GM18517 (cell line): ENCODE data around the gene SCNN1A.
"Not testable (repeated sequence)": the region's sequence is repeated elsewhere in the genome, so short reads cannot be mapped to it uniquely, and the experiment has no call there.

Experiments used
- ATAC-seq: cut with Tn5 transposase; IDR thresholded peaks from one replicate; pipeline ENCODE4 v1.9.1; 2021; ENCODE audit warnings: mild to moderate bottlenecking, moderate library complexity; ENCODE audit not compliant: unreplicated experiment

SCNN1A gene

GRCh38 chr12:6351622-6352021, 23.7 kb downstream of the SCNN1A start:
- ATAC-seq, result no peak

- no peak for ATAC-seq
Observed at GRCh38 chr12:6347367-6348338, 27.7 kb downstream of the SCNN1A start.

DNA sequence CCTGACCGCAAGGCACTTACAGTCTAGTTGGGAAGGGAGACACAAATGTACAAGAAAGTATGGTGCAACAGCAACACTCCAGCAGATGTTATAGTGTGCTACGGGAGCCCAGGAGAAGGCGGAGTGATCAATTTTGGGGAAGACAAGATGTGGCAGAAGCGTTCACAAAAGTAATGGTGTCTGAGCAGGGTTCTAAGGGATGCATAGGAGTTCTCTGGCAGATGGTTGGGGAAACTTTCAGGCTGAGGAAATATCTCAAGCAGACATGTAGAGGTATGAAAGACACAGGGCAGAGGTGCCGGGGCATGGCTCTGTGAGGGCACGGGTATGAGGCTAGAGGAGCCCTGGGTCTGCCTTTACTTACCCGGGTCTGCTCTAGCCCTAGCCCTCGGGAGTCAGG, 28.4 kb downstream of the SCNN1A start:
- no peak for ATAC-seq

- no peak for ATAC-seq
Observed at GRCh38 chr12:6346235-6346832, 29.0 kb downstream of the SCNN1A start.

- ATAC-seq, result no peak
Observed at GRCh38 chr12:6345319-6346091, 29.9 kb downstream of the SCNN1A start.

DNA sequence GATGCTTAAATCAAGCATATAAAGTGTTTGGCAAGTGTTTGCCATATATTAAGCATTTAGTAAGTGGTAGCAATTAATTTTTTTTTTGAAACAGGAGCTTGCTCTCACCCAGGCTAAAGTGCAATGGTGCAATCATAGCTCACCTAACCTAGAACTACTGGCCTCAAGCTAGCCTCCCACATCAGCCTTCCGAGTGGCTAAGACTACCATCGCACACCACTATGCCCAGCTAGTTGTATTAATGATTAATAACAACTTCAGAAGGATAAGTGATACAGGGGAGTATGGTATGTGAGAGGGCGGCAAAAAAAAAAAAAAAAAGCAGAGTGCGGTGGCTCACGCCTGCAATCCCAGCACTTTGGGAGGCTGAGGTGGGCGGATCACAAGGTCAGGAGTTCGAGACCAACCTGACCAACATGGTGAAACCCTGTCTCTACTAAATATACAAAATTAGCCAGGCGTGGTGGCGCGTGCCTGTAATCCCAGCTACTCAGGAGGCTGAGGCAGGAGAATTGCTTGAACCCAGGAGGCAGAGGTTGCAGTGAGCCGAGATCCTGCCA, 31.2 kb downstream of the SCNN1A start:
- not testable (repeated sequence) for ATAC-seq

DNA sequence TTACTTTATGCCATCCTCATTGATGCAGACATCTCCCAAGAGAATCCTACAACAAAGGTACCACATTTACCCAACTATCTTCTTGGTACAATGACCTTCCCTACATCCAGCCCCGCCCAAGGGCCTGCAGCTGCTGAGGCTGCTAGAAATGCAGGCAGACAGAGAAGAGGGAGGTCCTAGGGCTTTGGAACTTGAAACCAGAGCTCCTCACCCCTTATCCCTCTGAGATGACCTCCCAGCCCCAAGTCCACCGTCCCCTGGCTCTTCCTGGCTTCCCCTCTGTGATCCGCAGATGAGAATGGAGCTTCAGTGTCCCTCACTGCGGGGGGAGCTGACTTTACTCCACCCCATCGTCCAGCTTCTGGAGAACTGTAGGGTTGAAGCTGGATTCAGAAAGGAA, 31.8 kb downstream of the SCNN1A start:
- ATAC-seq, result no peak

GRCh38 chr12:6342140-6342889, 33.0 kb downstream of the SCNN1A start:
- no peak for ATAC-seq

- no peak for ATAC-seq
Observed at GRCh38 chr12:6341417-6342139, 33.8 kb downstream of the SCNN1A start, which contains the start of gene TNFRSF1A. TSS of gene TNFRSF1A (minus strand) at chr12:6342076. CDS start at chr12:6341814, 262 bp downstream.

- ATAC-seq, result no peak
Observed at GRCh38 chr12:6340745-6341416, 34.5 kb downstream of the SCNN1A start.

- ATAC-seq, result no peak
Observed at GRCh38 chr12:6340032-6340638, 35.2 kb downstream of the SCNN1A start.

DNA sequence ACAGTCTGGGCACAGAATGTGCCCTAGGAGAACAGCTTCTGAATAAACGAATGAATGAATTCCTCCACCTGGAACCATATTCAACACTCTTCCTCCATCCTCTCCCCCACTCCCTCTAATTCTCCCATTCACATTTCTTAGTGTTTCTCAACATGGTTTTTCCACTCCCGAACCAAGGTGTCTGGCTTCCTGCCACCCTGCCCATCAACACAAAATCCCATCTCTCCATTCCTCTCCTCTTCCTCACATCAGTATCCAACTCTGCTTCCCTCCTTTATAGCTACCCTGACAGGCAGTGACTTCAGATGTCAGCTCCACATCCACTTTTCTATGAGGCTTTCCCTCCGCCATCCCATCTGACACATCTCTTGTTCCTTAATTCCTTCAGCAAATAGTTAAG, 36.4 kb downstream of the SCNN1A start:
- ATAC-seq, result no peak

DNA sequence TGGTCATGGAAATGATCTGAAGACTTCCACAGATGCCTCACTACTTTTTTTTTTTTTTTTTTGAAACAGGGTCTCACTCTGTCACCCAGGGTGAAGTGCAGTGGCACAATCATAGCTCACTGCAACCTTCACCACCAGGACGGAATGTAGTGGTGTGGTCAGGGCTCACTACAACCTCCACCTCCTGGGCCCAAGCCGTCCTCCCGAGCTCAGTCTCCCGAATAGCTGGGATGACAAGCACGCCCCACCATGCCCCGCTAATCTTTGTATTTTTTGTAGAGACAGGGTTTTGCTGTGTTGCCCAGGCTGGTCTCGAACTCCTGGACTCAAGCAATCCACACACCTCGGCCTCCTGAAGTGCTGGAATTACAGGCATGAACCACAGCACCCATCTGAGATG, 36.8 kb downstream of the SCNN1A start:
- ATAC-seq, result not testable (repeated sequence)

- ATAC-seq, result no peak
Observed at GRCh38 chr12:6337958-6338433, 37.4 kb downstream of the SCNN1A start.

DNA sequence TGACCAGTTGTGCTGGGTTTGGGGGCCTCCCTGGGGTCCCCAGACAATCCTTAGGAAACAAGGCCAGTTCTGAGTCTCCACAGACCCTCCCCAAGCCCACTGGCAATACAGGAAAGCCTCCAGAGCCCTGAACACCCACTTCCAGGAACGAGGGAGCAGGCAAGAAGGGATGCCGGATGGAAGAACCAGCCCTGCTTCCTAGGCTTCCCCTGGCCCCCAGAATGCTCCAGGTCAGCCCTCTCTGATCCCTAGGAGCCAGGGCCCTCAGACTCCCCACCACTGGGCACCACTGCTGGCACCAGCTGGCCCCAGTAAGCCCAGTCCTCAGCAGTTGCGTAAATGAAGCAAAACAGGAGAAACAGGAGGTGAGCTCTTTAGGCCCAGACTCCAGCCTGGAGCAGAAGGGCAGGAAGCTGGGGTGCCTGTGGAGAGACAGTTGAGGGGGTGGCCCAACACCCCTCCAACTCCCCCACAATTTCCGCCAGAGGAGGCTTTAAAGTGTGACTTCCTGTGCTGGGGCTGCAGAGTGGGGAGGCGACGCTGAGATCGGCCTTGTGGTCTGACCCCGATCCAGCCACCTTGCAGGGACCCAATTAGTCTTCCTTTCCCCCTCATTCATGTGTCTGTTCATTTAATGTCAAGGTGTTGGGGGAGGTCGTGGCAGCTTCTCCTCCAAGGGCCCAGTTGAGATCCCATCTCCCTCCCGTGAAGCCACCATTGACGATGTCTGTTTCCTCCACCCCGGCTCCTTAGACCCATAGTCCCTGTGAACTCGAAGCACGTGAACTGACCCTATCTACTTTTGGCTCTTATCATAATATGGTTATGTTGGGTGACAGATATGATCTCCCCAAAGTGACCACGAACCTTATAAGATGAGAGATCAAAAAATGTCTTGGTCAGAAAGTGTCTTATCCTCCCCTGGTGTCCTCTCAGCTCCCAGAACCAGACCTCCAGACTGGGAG, 38.2 kb downstream of the SCNN1A start:
- no peak for ATAC-seq

- no peak for ATAC-seq
Observed at GRCh38 chr12:6336079-6336888, 39.1 kb downstream of the SCNN1A start.
